Measurements from ENCODE around the gene TTC22.

- TF ChIP-seq CTCF (IDR thresholded peaks at IDR 0.05) = no peak
- TF ChIP-seq ZFX (IDR thresholded peaks at IDR 0.05; ENCODE audit: borderline replicate concordance) = no peak
These were observed 2.1 kb downstream of the TTC22 start for GRCh38 chr1:54798769-54799641.
